Osteocyte (in vitro differentiated cells): ENCODE measurements around the gene DNAJC5. TPM values are rescaled to one million over a fixed set of nuclear protein-coding genes. Genes with fewer than 3 reads are reported as not detected.
A peak's percentile ranks its signal among the peaks of the same experiment; 100 is the strongest.
"Not testable (repeated sequence)": the region's sequence is repeated elsewhere in the genome, so short reads cannot be mapped to it uniquely, and the experiment has no call there.

Experiments used
- DNase-seq: peaks from one replicate; pipeline ENCODE4 v3.0.0; 2021; ENCODE audit warnings: mixed read lengths; ENCODE audit not compliant: unreplicated experiment; ENCODE audit errors: extremely low spot score
- H3K27ac Mint-ChIP-seq: one replicate; pipeline ENCODE4 v1.8.0; 2021; ENCODE audit warnings: mild to moderate bottlenecking, mixed read lengths; ENCODE audit not compliant: unreplicated experiment
- H3K27me3 Mint-ChIP-seq: one replicate; pipeline ENCODE4 v1.8.0; 2021; ENCODE audit warnings: mixed read lengths; ENCODE audit not compliant: unreplicated experiment
- H3K36me3 Mint-ChIP-seq: one replicate; pipeline ENCODE4 v1.8.0; 2021; ENCODE audit warnings: mixed read lengths; ENCODE audit not compliant: unreplicated experiment
- H3K4me1 Mint-ChIP-seq: one replicate; pipeline ENCODE4 v1.8.0; 2021; ENCODE audit warnings: mixed read lengths; ENCODE audit not compliant: unreplicated experiment
- H3K4me3 Mint-ChIP-seq: one replicate; pipeline ENCODE4 v1.8.0; 2021; ENCODE audit warnings: mild to moderate bottlenecking, moderate library complexity, mixed read lengths; ENCODE audit not compliant: unreplicated experiment
- H3K9me3 Mint-ChIP-seq: one replicate; pipeline ENCODE4 v1.8.0; 2021; ENCODE audit warnings: mixed read lengths; ENCODE audit not compliant: unreplicated experiment
- total RNA-seq: library from RNA; stranded (reverse); gene quantifications from 2 replicates; pipeline ENCODE4 v1.2.1, GENCODE V29; 2021
- TF ChIP-seq, protein P1 (sequence below): fragments of 200-600 bp; sonication (generic); IDR thresholded peaks from 2 replicates; pipeline ENCODE4 v1.5.0; 2021; ENCODE audit warnings: antibody characterized with exemption, mild to moderate bottlenecking, moderate library complexity

DNAJC5 gene
- total RNA-seq, 1 donor from 2014 or later, result 41.2 TPM

DNA sequence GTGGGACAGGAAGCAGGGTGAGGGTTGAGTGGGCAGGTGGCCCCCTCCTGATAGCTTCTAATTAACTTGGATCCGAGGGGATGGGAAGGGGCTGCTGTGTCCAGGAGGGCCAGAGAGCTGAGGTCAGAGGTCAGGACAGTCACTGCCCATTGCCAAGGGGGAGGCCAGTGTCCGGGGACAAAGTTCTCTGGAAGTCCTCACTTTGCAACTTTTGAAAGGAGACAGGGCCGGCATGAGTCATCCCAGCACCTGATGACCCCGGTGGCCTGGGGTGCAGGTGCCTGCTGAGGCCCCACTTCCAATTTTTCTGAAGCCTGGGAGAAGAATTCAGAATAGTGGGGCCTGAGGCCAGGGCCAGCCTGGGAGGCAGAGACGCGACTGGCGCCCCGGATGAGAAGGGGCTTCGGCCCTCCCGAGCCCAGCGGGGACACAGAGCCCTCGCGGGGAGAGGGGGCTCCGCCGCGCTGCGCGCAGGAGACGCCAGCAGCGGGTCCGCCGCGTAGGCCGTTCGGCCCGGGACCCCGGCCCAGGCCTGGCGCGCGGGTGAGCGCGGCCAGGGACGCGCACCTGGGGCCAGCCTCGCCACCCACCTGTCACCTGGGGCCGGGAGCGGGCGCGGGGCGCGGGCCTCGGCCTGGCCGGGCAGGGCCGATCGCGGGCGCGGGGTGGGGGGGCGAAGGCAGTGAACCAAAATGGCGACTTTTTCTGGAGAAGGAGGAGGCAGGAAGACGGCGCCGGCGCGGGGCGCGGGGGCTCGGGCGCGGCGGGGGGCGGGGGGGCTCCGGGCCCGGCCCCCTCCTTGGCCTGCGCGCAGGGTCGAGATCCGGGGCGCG is 74.2 kb downstream of the DNAJC5 start:
- TF ChIP-seq, protein P1, sequence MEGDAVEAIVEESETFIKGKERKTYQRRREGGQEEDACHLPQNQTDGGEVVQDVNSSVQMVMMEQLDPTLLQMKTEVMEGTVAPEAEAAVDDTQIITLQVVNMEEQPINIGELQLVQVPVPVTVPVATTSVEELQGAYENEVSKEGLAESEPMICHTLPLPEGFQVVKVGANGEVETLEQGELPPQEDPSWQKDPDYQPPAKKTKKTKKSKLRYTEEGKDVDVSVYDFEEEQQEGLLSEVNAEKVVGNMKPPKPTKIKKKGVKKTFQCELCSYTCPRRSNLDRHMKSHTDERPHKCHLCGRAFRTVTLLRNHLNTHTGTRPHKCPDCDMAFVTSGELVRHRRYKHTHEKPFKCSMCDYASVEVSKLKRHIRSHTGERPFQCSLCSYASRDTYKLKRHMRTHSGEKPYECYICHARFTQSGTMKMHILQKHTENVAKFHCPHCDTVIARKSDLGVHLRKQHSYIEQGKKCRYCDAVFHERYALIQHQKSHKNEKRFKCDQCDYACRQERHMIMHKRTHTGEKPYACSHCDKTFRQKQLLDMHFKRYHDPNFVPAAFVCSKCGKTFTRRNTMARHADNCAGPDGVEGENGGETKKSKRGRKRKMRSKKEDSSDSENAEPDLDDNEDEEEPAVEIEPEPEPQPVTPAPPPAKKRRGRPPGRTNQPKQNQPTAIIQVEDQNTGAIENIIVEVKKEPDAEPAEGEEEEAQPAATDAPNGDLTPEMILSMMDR, result no peak
- Mint-ChIP-seq H3K36me3 (peaks cover 2% of the 10 kb centered on the region), H3K27me3 (no peaks in the 10 kb centered on the region), H3K9me3 (no peaks in the 10 kb centered on the region), H3K4me1 (peaks cover 15% of the 10 kb centered on the region), H3K4me3 (peak overlapping the region; percentile 78), H3K27ac (peak overlapping the region; percentile 74)
- DNase-seq, result no peak

DNA sequence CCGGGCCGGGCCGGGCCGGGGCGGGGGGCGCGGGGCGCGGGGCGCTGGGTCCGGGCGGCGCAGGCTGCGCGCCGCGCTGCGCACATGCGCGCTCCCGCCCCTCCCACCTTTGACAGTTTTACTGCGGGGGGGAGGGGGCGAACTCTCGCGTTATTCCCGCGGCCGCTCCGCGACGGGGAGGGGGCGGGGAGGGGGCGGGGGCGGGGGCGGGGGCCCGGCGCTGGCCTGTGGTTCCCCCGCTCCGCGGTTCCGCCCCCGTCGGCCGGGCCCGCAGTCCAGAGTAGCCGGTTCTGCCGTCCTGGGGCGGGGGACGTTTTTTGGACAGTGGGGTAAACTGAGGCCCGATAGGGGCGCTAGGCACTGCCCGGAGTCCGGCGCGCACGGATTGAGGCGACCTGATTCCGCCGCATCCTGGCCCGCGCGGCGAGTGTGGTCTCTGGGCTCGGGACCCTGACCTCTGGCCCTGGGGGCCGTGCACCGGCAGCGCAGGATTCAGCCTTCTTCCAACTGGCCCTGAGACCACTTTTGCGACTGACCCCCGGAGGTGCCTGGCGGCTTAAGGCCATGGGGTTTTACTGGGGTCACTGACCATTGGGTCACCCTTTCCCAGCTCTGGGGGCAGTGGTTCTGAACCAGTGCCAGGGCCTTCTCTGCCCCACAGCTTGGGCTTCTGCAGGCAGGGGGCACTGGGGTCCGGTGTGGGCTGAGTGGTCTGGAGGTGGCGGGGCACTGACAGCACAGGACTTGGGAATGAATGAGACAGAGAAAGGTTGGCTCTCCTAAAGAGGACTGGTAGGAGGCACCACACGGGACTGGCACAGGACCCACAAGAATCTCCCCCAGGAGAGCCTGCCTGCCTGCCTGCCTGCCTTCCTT is 75.2 kb downstream of the DNAJC5 start, which contains the start of gene ZNF512B:
ZNF512B (minus strand) TSS at position 93 of the 876 bp plus-strand sequence. CDS start 1,980 bp downstream, outside the sequence.
- Mint-ChIP-seq H3K27me3 (no peaks in the 10 kb centered on the region), H3K4me3 (peak within 1 kb of the TSS; percentile 78), H3K4me1 (peaks cover 22% of the 10 kb centered on the region), H3K36me3 (peaks cover 2% of the 10 kb centered on the region), H3K27ac (peak within 1 kb of the TSS; percentile 74), H3K9me3 (no peaks in the 10 kb centered on the region)
- DNase-seq, result peak; percentile 88
- TF ChIP-seq, protein P1, result no peak

DNA sequence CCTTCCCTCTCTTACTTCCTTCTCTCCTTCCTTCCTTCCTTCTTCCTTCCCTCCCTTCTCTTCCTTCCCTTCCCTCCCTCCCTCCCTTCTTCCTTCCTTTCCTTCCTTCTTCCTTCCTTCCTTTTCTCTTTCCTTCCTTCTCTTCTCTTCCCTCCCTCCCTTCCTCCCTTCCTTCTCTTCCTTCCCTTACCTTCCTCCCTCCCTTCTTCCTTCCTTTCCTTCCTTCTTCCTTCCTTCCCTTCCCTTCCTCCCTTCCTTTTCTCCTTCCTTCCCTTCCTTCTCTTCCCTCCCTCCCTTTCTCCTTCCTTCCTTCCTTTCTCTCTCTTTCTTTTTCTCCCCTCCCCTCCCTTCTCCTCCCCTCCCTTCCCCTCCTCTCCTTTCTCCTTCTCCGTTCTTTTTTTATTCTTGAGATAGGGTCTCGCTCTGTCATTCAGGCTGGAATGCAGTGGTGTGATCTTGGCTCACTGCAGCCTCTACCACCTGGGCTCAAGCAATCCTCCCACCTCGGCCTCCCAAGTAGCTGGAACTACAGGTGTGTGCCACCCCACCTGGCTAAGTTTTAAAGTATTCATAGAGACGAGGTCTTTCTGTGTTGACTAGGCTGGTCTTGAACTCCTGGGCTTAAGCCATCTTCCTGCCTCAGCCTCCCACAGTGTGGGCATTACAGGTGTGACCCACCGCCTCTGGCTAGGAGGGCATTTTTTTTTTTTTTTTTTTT is 75.9 kb downstream of the DNAJC5 start:
- H3K9me3 Mint-ChIP-seq, result no peaks in the 10 kb centered on the region
- peak overlapping the region; percentile 59 for H3K4me3 Mint-ChIP-seq
- H3K27me3 Mint-ChIP-seq, result no peaks in the 10 kb centered on the region
- peaks cover 2% of the 10 kb centered on the region for H3K36me3 Mint-ChIP-seq
- DNase-seq, result no peak
- TF ChIP-seq, protein P1, result no peak
- no peak overlapping the region for H3K27ac Mint-ChIP-seq
- H3K4me1 Mint-ChIP-seq, result peaks cover 22% of the 10 kb centered on the region

DNA sequence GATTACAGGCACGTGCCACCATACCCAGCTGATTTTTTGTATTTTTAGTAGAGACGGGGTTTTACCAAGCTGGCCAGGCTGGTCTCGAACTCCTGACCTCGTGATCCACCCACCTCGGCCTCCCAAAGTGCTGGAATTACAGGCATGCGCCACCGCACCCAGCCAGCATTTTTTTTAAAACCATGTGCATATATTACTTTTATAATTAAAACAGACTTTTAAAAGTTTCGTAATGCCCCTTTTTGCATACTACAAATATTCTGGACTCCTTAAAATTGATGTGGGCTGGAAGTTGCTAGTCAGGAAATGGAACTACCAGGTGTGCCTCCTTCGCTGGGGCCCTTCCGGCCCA is 77.0 kb downstream of the DNAJC5 start:
- H3K4me1 Mint-ChIP-seq, result peaks cover 29% of the 10 kb centered on the region
- H3K36me3 Mint-ChIP-seq, H3K4me3 Mint-ChIP-seq, DNase-seq, H3K27me3 Mint-ChIP-seq, H3K9me3 Mint-ChIP-seq, H3K27ac Mint-ChIP-seq: not testable (repeated sequence)

DNA sequence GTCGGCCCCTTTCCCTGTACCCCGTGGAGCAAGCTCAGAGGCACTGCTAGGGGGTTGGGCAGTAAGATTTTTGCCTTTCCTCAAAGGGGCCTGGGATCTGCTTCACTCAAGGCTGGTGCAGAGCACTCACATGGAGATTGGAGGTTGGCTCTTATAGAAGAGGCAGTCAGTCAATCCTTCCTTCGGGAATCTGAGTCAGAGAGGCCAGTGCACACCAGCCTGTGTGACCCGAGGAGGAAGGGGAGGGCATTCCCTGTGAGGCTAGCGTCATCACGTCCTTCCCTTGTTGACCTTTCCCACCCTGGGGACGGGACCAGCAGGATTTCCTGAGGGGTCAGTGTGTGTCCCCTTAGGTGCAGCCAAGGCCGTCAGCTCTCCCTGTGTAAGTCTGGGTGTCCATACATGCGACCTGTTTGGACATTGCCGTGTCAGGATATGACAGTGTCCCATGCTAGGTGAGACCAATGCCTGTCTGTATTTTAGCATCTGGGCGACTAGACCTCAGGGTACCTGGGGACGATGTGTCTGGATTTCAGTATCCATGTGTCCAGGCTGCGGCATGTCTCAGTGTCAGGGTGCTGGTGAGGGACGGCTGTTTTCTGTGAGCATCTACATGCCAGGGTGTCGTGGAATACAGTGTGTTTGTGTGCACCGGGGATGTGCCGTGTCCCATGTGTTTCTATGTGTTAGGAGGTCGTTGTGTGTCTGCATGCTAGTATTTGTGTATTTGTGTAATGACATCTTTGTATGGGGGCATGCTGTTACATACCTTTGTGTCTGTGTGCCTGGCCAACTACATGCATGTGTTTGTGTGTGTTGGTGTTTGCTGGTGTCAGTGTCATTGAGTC is 77.6 kb downstream of the DNAJC5 start:
- H3K4me1 Mint-ChIP-seq, result peaks cover 31% of the 10 kb centered on the region
- no peaks in the 10 kb centered on the region for H3K27me3 Mint-ChIP-seq
- TF ChIP-seq, protein P1, result no peak
- no peaks in the 10 kb centered on the region for H3K36me3 Mint-ChIP-seq
- no peaks in the 10 kb centered on the region for H3K9me3 Mint-ChIP-seq
- H3K27ac Mint-ChIP-seq, result no peak overlapping the region
- no peak for DNase-seq
- H3K4me3 Mint-ChIP-seq, result no peak overlapping the region
